PC-9 (cell line): Measurements from ENCODE around the gene TPRG1L.
"Not testable (repeated sequence)": the region's sequence is repeated elsewhere in the genome, so short reads cannot be mapped to it uniquely, and the experiment has no call there.

ENCODE experiments used
- EZH2 ChIP-seq: fragments of 200-600 bp; sonication (generic); IDR thresholded peaks from 2 replicates; pipeline ENCODE4 v1.8.0; 2017; ENCODE audit warnings: antibody characterized with exemption, low read depth
- TF ChIP-seq, protein P1 (sequence below): fragments of 200-600 bp; sonication (generic); conservative IDR thresholded peaks from 2 replicates; pipeline ENCODE4 v1.6.1; 2017; ENCODE audit warnings: mixed run types, antibody characterized with exemption, mild to moderate bottlenecking, moderate library complexity

DNA sequence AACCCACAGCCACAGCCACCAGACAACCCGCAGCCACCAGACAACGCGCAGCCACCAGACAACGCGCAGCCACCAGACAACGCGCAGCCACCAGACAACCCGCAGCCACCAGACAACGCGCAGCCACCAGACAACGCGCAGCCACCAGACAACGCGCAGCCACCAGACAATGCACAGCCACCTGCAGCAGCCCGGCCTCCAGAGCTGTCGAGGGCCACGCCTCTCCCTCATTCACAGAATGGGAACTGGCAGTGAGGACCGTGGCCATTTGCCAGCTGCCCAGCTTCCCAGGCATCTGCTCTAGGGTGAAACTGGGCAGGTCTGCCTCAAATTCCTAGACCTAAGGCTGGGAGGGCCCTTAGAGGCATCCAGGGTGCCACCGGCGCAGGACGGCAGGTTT lies 41.1 kb upstream of the TPRG1L start:
- TF ChIP-seq, protein P1, sequence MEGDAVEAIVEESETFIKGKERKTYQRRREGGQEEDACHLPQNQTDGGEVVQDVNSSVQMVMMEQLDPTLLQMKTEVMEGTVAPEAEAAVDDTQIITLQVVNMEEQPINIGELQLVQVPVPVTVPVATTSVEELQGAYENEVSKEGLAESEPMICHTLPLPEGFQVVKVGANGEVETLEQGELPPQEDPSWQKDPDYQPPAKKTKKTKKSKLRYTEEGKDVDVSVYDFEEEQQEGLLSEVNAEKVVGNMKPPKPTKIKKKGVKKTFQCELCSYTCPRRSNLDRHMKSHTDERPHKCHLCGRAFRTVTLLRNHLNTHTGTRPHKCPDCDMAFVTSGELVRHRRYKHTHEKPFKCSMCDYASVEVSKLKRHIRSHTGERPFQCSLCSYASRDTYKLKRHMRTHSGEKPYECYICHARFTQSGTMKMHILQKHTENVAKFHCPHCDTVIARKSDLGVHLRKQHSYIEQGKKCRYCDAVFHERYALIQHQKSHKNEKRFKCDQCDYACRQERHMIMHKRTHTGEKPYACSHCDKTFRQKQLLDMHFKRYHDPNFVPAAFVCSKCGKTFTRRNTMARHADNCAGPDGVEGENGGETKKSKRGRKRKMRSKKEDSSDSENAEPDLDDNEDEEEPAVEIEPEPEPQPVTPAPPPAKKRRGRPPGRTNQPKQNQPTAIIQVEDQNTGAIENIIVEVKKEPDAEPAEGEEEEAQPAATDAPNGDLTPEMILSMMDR = not testable (repeated sequence)
- TF ChIP-seq EZH2 = not testable (repeated sequence)
